NCI-H1048 (cell line): ENCODE data around the gene NHLRC2.

Source experiments
- DNase-seq: peaks from one replicate; lab custom pipeline; 2025; lab: John Stamatoyannopoulos, UW

NHLRC2 gene

GRCh38 chr10:113911113-113911512 lies 56.7 kb downstream of the NHLRC2 start:
- DNase-seq: no peak

GRCh38 chr10:113911839-113912238 lies 57.4 kb downstream of the NHLRC2 start:
- DNase-seq: no peak

GRCh38 chr10:113912582-113912981 lies 58.1 kb downstream of the NHLRC2 start:
- no peak for DNase-seq

- no peak for DNase-seq
Measured at GRCh38 chr10:113914956-113915355, 60.5 kb downstream of the NHLRC2 start.

GRCh38 chr10:113915540-113915939 lies 61.1 kb downstream of the NHLRC2 start:
- no peak for DNase-seq

- DNase-seq: no peak
Measured at GRCh38 chr10:113916053-113916452, 61.6 kb downstream of the NHLRC2 start.

- DNase-seq: no peak
Measured at GRCh38 chr10:113917636-113918035, 63.2 kb downstream of the NHLRC2 start.

- DNase-seq: no peak
Measured at GRCh38 chr10:113920114-113920513, 65.7 kb downstream of the NHLRC2 start.

GRCh38 chr10:113920875-113921274 lies 66.4 kb downstream of the NHLRC2 start:
- DNase-seq: no peak

- DNase-seq: no peak
Measured at GRCh38 chr10:113921561-113922370, 67.3 kb downstream of the NHLRC2 start.

GRCh38 chr10:113922787-113923570 lies 68.5 kb downstream of the NHLRC2 start:
- no peak for DNase-seq

- no peak for DNase-seq
Measured at GRCh38 chr10:113924186-113924585, 69.7 kb downstream of the NHLRC2 start.

GRCh38 chr10:113924664-113925063 lies 70.2 kb downstream of the NHLRC2 start:
- no peak for DNase-seq

GRCh38 chr10:113927440-113927839 lies 73.0 kb downstream of the NHLRC2 start:
- DNase-seq: no peak

- DNase-seq: no peak
Measured at GRCh38 chr10:113928830-113929229, 74.4 kb downstream of the NHLRC2 start.

- no peak for DNase-seq
Measured at GRCh38 chr10:113929522-113929921, 75.1 kb downstream of the NHLRC2 start.

GRCh38 chr10:113930482-113931057 lies 76.1 kb downstream of the NHLRC2 start:
- DNase-seq: no peak

- no peak for DNase-seq
Measured at GRCh38 chr10:113932854-113933253, 78.4 kb downstream of the NHLRC2 start.

GRCh38 chr10:113933894-113934532 lies 79.6 kb downstream of the NHLRC2 start:
- no peak for DNase-seq

- no peak for DNase-seq
Measured at GRCh38 chr10:113937258-113937657, 82.8 kb downstream of the NHLRC2 start.

- DNase-seq: no peak
Measured at GRCh38 chr10:113937756-113938155, 83.3 kb downstream of the NHLRC2 start.

- DNase-seq: no peak
Measured at GRCh38 chr10:113939212-113939860, 84.9 kb downstream of the NHLRC2 start.
